ENCODE measurements around the gene TSPAN11. TPM values are rescaled to one million over a fixed set of nuclear protein-coding genes. Genes with fewer than 3 reads are reported as not detected.

Gene TSPAN11
- total RNA-seq, 1 experiment from 2014 or later, result not detected

DNA sequence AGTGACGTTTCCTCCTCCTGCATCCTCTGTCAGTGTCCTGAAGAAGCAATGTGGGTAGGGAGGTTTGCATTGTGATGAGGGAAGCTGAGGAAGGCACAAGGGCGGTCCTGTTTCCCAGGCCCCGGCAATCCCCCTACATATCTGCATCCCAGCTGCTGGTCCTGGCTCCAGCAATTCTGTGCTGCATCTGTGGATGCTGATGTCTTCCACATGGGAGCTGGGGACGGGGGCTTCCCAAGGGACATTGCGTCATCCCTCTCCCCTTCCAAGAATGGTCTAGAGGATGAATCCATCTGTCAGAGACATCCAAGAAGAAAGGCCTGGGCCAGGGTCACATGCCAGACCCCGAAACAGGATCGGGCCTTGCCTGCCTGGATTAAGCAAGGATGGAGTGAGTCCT, 52.1 kb downstream of the TSPAN11 start:
- ATAC-seq (no peak), DNase-seq (ENCODE audit: low read depth, low spot score) (no peak)
- ChIA-PET POLR2A (no interaction called here), CTCF (no interaction called here)
- intact Hi-C loops (cut with micrococcal nuclease; ENCODE audit: unreplicated experiment), result no loop called here
- no peak for TF ChIP-seq TCF7L2 (IDR thresholded peaks at IDR 0.05; ENCODE audit: low read depth, low read length)
- no peak for TF ChIP-seq CTCF (IDR thresholded peaks at IDR 0.05)
- TF ChIP-seq SIN3A (IDR thresholded peaks at IDR 0.05; ENCODE audit: borderline replicate concordance, insufficient read depth, low read depth, low read length), result no peak
- no peak for TF ChIP-seq REST (IDR thresholded peaks at IDR 0.05; ENCODE audit: insufficient read depth in 1 of 2, low read depth in 2 of 2, low read length in 1 of 2)
- H3K27me3 ChIP-seq (ENCODE audit: control insufficient read depth, insufficient read depth, low read length), result peaks cover 9% of the 10 kb centered on the region
- in situ Hi-C loops (cut with HindIII; ENCODE audit: low pct_unique_long_range_greater_than_20kb, low sequenced_read_pairs), result no loop called here
- H3K9me3 ChIP-seq (ENCODE audit: control insufficient read depth, insufficient read depth, low read depth, low read length), result no peaks in the 10 kb centered on the region
- H3K27ac ChIP-seq (ENCODE audit: low read length), result no peak overlapping the region
- no peak overlapping the region for H3K4me3 ChIP-seq (ENCODE audit: low read depth in 2 of 2, low read length in 2 of 2)
- no peaks in the 10 kb centered on the region for H3K36me3 ChIP-seq (ENCODE audit: control insufficient read depth, insufficient read depth, low read length)
- BruUV-seq (replicated peaks), result no TSS peak
- no peaks in the 10 kb centered on the region for H3K4me1 ChIP-seq (ENCODE audit: control insufficient read depth, insufficient read depth, low read length)

GRCh38 chr12:30979371-30980259, 53.1 kb downstream of the TSPAN11 start:
- intact Hi-C loops (cut with micrococcal nuclease; ENCODE audit: unreplicated experiment) (no loop called here), in situ Hi-C loops (cut with HindIII; ENCODE audit: low pct_unique_long_range_greater_than_20kb, low sequenced_read_pairs) (no loop called here)
- Histone ChIP-seq H3K27me3 (ENCODE audit: control insufficient read depth, insufficient read depth, low read length) (no peaks in the 10 kb centered on the region), H3K4me1 (ENCODE audit: control insufficient read depth, insufficient read depth, low read length) (no peaks in the 10 kb centered on the region), H3K4me3 (ENCODE audit: low read depth in 2 of 2, low read length in 2 of 2) (no peak overlapping the region), H3K36me3 (ENCODE audit: control insufficient read depth, insufficient read depth, low read length) (no peaks in the 10 kb centered on the region), H3K9me3 (ENCODE audit: control insufficient read depth, insufficient read depth, low read depth, low read length) (no peaks in the 10 kb centered on the region), H3K27ac (ENCODE audit: low read length) (no peak overlapping the region)
- TF ChIP-seq TCF7L2 (IDR thresholded peaks at IDR 0.05; ENCODE audit: low read depth, low read length) (no peak), CTCF (IDR thresholded peaks at IDR 0.05) (no peak), REST (IDR thresholded peaks at IDR 0.05; ENCODE audit: insufficient read depth in 1 of 2, low read depth in 2 of 2, low read length in 1 of 2) (no peak), POLR2AphosphoS5 (IDR thresholded peaks at IDR 0.05; ENCODE audit: low read depth, low read length) (no peak), SIN3A (IDR thresholded peaks at IDR 0.05; ENCODE audit: borderline replicate concordance, insufficient read depth, low read depth, low read length) (no peak)
- no peak for ATAC-seq
- ChIA-PET CTCF (interaction anchor here (0.6 kb wide), 1 partner anchor 1747 kb away, joined by 3 read pairs; no protein-coding TSS in a partner anchor), POLR2A (interaction anchor here (0.7 kb wide), 1 partner anchor 54 kb away, joined by 3 read pairs; no protein-coding TSS in a partner anchor)
- DNase-seq (ENCODE audit: low read depth, low spot score), result no peak
- no TSS peak for BruUV-seq (replicated peaks)
